CD4-positive, alpha-beta memory T cell (primary cell): ENCODE results near the gene CTPS1. TPM values are rescaled to one million over a fixed set of nuclear protein-coding genes. Genes with fewer than 3 reads are reported as not detected.

Source experiments
- CTCF ChIA-PET: fragments of 350-600 bp; sonication (Branson Sonifier 250); formaldehyde crosslinking; loops from one replicate; lab custom pipeline; 2021; ENCODE audit warnings: inconsistent platforms; ENCODE audit not compliant: partially characterized antibody; lab: Charles Lee
- POLR2A ChIA-PET: fragments of 350-600 bp; sonication (Branson Sonifier 250); formaldehyde crosslinking; loops from one replicate; lab custom pipeline; 2021; ENCODE audit not compliant: partially characterized antibody; lab: Charles Lee
- DNase-seq, 5 donors: peaks; one replicate each; pipeline versions ENCODE4 v3.0.0 to v3.0.0-alpha.2; 2020 to 2022; ENCODE audit warnings: mixed read lengths in 1 of 5
- H3K27ac ChIP-seq: one replicate; pipeline ENCODE4 v1.7.0; 2013; ENCODE audit warnings: low read depth, low read length
- H3K27me3 ChIP-seq: 2 replicates; pipeline ENCODE4 v1.7.0; 2013; ENCODE audit warnings: mild to moderate bottlenecking, low read length, moderate library complexity; ENCODE audit not compliant: insufficient read depth
- H3K36me3 ChIP-seq: 2 replicates; pipeline ENCODE4 v1.7.0; 2013; ENCODE audit warnings: mild to moderate bottlenecking, low read length, moderate library complexity; ENCODE audit not compliant: insufficient read depth
- H3K4me1 ChIP-seq: 2 replicates; pipeline ENCODE4 v1.7.0; 2013; ENCODE audit warnings: mild to moderate bottlenecking, low read length, moderate library complexity; ENCODE audit not compliant: insufficient read depth
- H3K4me3 ChIP-seq, 2 donors: one replicate each; pipeline ENCODE4 v1.7.0; 2013; ENCODE audit warnings: low read length in 2 of 2, mild to moderate bottlenecking in 1 of 2
- H3K9me3 ChIP-seq, 2 donors: one replicate each; pipeline ENCODE4 v1.7.0; 2013; ENCODE audit warnings: low read length in 2 of 2, control low read depth in 1 of 2; ENCODE audit not compliant: control insufficient read depth in 1 of 2
- H3K27ac Mint-ChIP-seq, 7 donors: one replicate each; pipeline ENCODE4 v1.8.0; 2020 to 2021; ENCODE audit warnings: mixed read lengths in 7 of 7, mild to moderate bottlenecking in 6 of 7, inconsistent platforms in 3 of 7, moderate library complexity in 3 of 7
- H3K27me3 Mint-ChIP-seq, 2 donors: one replicate each; pipeline ENCODE4 v1.8.0; 2020 to 2021; ENCODE audit warnings: mixed read lengths in 2 of 2
- H3K36me3 Mint-ChIP-seq, 2 donors: one replicate each; pipeline ENCODE4 v1.8.0; 2020 to 2021; ENCODE audit warnings: mixed read lengths in 2 of 2, inconsistent platforms in 1 of 2, mild to moderate bottlenecking in 1 of 2
- H3K4me1 Mint-ChIP-seq, 4 donors: one replicate each; pipeline ENCODE4 v1.8.0; 2020 to 2021; ENCODE audit warnings: mixed read lengths in 4 of 4, mild to moderate bottlenecking in 1 of 4
- H3K4me3 Mint-ChIP-seq, 8 donors: one replicate each; pipeline ENCODE4 v1.8.0; 2020 to 2021; ENCODE audit warnings: mixed read lengths in 8 of 8, mild to moderate bottlenecking in 7 of 8, moderate library complexity in 6 of 8, inconsistent platforms in 3 of 8
- H3K9me3 Mint-ChIP-seq, 8 donors: one replicate each; pipeline ENCODE4 v1.8.0; 2020 to 2021; ENCODE audit warnings: mixed read lengths in 8 of 8, mild to moderate bottlenecking in 5 of 8, inconsistent platforms in 3 of 8, moderate library complexity in 1 of 8
- intact Hi-C: fragments of 100-400 bp; cut with micrococcal nuclease; formaldehyde crosslinking; loops from one replicate; pipeline ENCODE4 v1.15.1; 2023
- polyA plus RNA-seq, 2 donors: library from polyadenylated mRNA; unstranded; fragments of 300-500 nt; fragmentation: Illumina TruSeq; gene quantifications; one replicate each; pipeline ENCODE4 v1.2.3, GENCODE V29; 2021
- total RNA-seq, 2 experiments: library from RNA; stranded (reverse); gene quantifications; one replicate each; pipeline ENCODE4 v1.2.3, GENCODE V29; 2021

The CTPS1 gene
- total and polyA plus RNA-seq, 4 experiments from 2014 or later = 11.6 to 19.7 (median 16.4) TPM

- Histone ChIP-seq H3K27ac (no peak overlapping the region), H3K4me3 (no peak overlapping the region), H3K9me3 (no peaks in the 10 kb centered on the region), H3K36me3 (peaks cover 38% of the 10 kb centered on the region), H3K27me3 (no peaks in the 10 kb centered on the region), H3K4me1 (no peaks in the 10 kb centered on the region)
- Mint-ChIP-seq H3K36me3 (peaks cover 42 to 54% of the 10 kb centered on the region in 2 donors), H3K4me3 (no peak overlapping the region), H3K4me1 (peaks cover 0 to 10% (median 5%) of the 10 kb centered on the region in 4 donors), H3K9me3 (peaks cover 0 to 1% (median 0%) of the 10 kb centered on the region in 8 donors), H3K27ac (peak overlapping the region in 4 of 7 donors; percentile 4 to 50 (median 34)), H3K27me3 (no peaks in the 10 kb centered on the region)
- POLR2A ChIA-PET = no interaction called here
- no peak for DNase-seq
- intact Hi-C loops = no loop called here
- CTCF ChIA-PET = interaction anchor here (1.4 kb wide), 1 partner anchor 10 kb away, joined by 4 read pairs; no protein-coding TSS in a partner anchor
These were observed 34.3 kb downstream of the CTPS1 start for GRCh38 chr1:41013796-41014195.

DNA sequence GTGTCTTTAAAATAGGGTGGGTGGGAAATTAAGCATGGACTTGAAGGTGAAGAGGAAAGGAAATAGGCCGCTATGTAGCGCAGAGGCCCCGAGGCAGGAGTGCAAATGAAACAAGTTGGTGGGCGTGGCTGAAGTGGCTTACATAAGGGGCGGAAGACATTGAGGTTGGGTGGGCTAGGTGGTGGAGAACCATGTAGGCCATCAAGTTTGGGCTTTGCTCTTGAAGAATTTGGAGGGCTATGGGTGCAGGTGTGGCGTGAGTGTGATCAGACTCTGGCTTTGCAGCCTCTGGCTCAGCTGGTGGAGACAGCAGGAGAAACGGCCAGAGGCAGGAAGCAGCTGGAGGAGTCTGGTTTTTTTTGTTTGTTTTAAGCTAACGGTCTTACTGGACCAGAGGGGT is 35.4 kb downstream of the CTPS1 start:
- Mint-ChIP-seq H3K27me3 (no peaks in the 10 kb centered on the region), H3K4me3 (no peak overlapping the region), H3K4me1 (peaks cover 0 to 10% (median 5%) of the 10 kb centered on the region in 4 donors), H3K27ac (peak overlapping the region; percentile 8 to 50 (median 23)), H3K9me3 (peaks cover 0 to 1% (median 0%) of the 10 kb centered on the region in 8 donors), H3K36me3 (peaks cover 38 to 49% of the 10 kb centered on the region in 2 donors)
- Histone ChIP-seq H3K36me3 (peaks cover 28% of the 10 kb centered on the region), H3K27me3 (no peaks in the 10 kb centered on the region), H3K4me1 (no peaks in the 10 kb centered on the region), H3K9me3 (no peaks in the 10 kb centered on the region), H3K27ac (no peak overlapping the region), H3K4me3 (no peak overlapping the region)
- ChIA-PET POLR2A (no interaction called here), CTCF (no interaction called here)
- DNase-seq = no peak
- intact Hi-C loops = no loop called here

GRCh38 chr1:41015281-41015896 is 35.9 kb downstream of the CTPS1 start:
- H3K4me3 ChIP-seq = no peak overlapping the region
- intact Hi-C loops = no loop called here
- peaks cover 0 to 10% (median 5%) of the 10 kb centered on the region in 4 donors for H3K4me1 Mint-ChIP-seq
- POLR2A ChIA-PET = no interaction called here
- H3K36me3 ChIP-seq = peaks cover 22% of the 10 kb centered on the region
- H3K27ac Mint-ChIP-seq = peak overlapping the region in 3 of 7 donors; percentile 18 to 70 (median 23)
- H3K4me3 Mint-ChIP-seq = no peak overlapping the region
- no peaks in the 10 kb centered on the region for H3K27me3 ChIP-seq
- no peaks in the 10 kb centered on the region for H3K27me3 Mint-ChIP-seq
- no peaks in the 10 kb centered on the region for H3K4me1 ChIP-seq
- CTCF ChIA-PET = interaction anchor here (0.6 kb wide), 1 partner anchor 76 kb away, joined by 4 read pairs; no protein-coding TSS in a partner anchor
- peaks cover 32 to 44% of the 10 kb centered on the region in 2 donors for H3K36me3 Mint-ChIP-seq
- peaks cover 0 to 1% (median 0%) of the 10 kb centered on the region in 8 donors for H3K9me3 Mint-ChIP-seq
- H3K9me3 ChIP-seq = no peaks in the 10 kb centered on the region
- DNase-seq = no peak
- no peak overlapping the region for H3K27ac ChIP-seq

DNA sequence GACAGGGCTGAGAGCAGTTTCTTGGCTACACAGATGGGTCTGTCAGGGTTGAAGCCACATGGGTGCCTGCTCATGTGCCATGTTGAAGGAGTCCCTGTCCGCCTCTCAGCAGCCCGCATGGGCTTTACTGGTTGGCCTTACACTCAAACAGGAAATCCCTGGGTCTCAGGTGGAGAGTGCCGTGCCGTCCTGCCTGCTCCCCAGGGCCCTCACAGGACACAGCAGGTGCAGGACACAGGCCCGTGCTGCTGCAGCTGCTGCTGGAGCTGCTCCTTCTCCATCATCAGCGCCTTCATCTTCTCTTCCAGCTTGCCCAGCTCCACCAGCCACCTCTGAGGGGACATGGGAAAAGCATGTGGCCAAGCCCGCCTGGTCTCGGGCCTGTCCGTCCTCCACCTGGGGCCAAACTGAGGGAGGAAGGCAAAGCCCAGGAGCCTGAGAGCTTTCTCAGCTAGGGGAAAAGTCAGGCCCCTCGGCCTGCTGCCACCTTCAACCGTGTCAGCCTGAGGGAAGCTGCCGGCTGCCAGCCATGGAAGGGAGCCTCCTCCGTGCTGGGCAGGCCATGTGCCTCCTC is 36.5 kb downstream of the CTPS1 start:
- H3K36me3 Mint-ChIP-seq = peaks cover 26 to 39% of the 10 kb centered on the region in 2 donors

DNA sequence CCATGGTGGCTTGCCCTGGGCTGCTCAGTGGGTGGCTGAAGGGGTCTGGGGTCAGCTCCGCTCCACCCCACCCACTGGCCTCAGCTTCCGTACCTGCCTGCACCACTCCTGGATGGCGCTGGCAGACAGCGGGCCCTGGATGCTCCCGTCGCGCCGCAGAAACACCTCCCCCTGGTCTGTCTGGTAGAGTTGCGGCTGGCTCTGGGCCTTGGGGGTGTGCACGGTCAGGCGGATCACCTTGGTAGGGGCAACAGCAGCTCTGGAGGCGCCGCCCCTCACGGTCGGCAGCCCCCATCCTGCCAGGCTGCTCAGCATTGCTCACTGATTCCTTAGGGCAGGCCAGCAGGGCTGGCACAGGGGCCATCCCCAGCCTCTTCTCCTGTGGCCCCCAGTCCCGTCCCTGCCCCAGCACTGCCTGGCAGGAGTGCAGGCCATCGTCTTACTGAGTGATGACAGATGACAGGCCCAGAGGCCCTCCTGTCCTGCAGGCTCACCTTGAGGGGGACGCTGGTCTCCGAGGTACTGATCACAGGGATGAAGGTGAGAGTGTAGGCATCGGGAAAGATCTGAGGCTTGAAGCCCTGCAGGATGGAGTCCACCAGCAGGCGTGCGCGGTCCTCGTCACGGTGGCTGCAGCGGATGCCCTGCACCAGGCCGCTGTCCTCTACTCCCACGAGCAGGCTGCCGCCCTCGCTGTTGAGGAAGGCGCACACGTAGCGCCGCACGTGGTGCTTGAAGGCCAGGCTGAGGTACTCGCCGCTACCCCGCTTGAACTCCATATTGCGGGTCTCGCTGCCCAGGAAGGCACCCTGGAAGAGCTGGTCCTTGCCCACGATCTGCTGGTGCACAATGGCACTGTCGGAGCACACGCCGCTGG is 37.9 kb downstream of the CTPS1 start:
- H3K27ac Mint-ChIP-seq = peak overlapping the region in 1 of 7 donors; percentile 32
- CTCF ChIA-PET = interaction anchor here (0.9 to 1.1 kb wide), 2 partner anchors 14 to 65 kb away, joined by 3 read pairs; no protein-coding TSS in a partner anchor

More for the DNA sequence above, 36.5 kb downstream of the CTPS1 start:
- POLR2A ChIA-PET = no interaction called here
- Histone ChIP-seq H3K36me3 (peaks cover 17% of the 10 kb centered on the region), H3K4me3 (no peak overlapping the region), H3K4me1 (no peaks in the 10 kb centered on the region), H3K27me3 (no peaks in the 10 kb centered on the region), H3K9me3 (no peaks in the 10 kb centered on the region), H3K27ac (no peak overlapping the region)
- DNase-seq = no peak
- Mint-ChIP-seq H3K27ac (peak overlapping the region in 2 of 7 donors; percentile 70 to 80), H3K27me3 (no peaks in the 10 kb centered on the region), H3K4me1 (peaks cover 0 to 10% (median 5%) of the 10 kb centered on the region in 4 donors), H3K4me3 (no peak overlapping the region), H3K9me3 (peaks cover 0 to 1% (median 0%) of the 10 kb centered on the region in 8 donors)
- CTCF ChIA-PET = interaction anchor here (0.6 to 1.1 kb wide), 3 partner anchors 12 to 76 kb away, joined by 3 to 4 read pairs (median 3); no protein-coding TSS in a partner anchor
- intact Hi-C loops = no loop called here

GRCh38 chr1:41018018-41018410 is 38.5 kb downstream of the CTPS1 start:
- no peak overlapping the region for H3K27ac ChIP-seq
- CTCF ChIA-PET = no interaction called here
- H3K36me3 ChIP-seq = peaks cover 7% of the 10 kb centered on the region
- H3K9me3 Mint-ChIP-seq = peaks cover 0 to 1% (median 0%) of the 10 kb centered on the region in 8 donors
- H3K27ac Mint-ChIP-seq = no peak overlapping the region
- no peaks in the 10 kb centered on the region for H3K27me3 ChIP-seq
- peaks cover 10 to 22% of the 10 kb centered on the region in 2 donors for H3K36me3 Mint-ChIP-seq
- no peaks in the 10 kb centered on the region for H3K27me3 Mint-ChIP-seq
- POLR2A ChIA-PET = no interaction called here
- no peak overlapping the region for H3K4me3 ChIP-seq
- H3K4me1 Mint-ChIP-seq = peaks cover 5 to 18% (median 10%) of the 10 kb centered on the region in 4 donors
- no peak overlapping the region for H3K4me3 Mint-ChIP-seq
- no peak for DNase-seq
- H3K9me3 ChIP-seq = no peaks in the 10 kb centered on the region
- intact Hi-C loops = no loop called here
- H3K4me1 ChIP-seq = peaks cover 4% of the 10 kb centered on the region

More for the DNA sequence above, 37.9 kb downstream of the CTPS1 start:
- H3K36me3 ChIP-seq = peaks cover 7% of the 10 kb centered on the region
- no peaks in the 10 kb centered on the region for H3K27me3 Mint-ChIP-seq
- H3K36me3 Mint-ChIP-seq = peaks cover 14 to 26% of the 10 kb centered on the region in 2 donors
- no peak overlapping the region for H3K4me3 ChIP-seq
- peaks cover 0 to 1% (median 0%) of the 10 kb centered on the region in 8 donors for H3K9me3 Mint-ChIP-seq
- DNase-seq = no peak
- intact Hi-C loops = no loop called here
- peaks cover 4% of the 10 kb centered on the region for H3K4me1 ChIP-seq
- H3K9me3 ChIP-seq = no peaks in the 10 kb centered on the region
- no peak overlapping the region for H3K27ac ChIP-seq
- POLR2A ChIA-PET = interaction anchor here (0.8 kb wide), 1 partner anchor 14 kb away, joined by 3 read pairs; no protein-coding TSS in a partner anchor
- no peak overlapping the region for H3K4me3 Mint-ChIP-seq
- peaks cover 5 to 18% (median 10%) of the 10 kb centered on the region in 4 donors for H3K4me1 Mint-ChIP-seq
- no peaks in the 10 kb centered on the region for H3K27me3 ChIP-seq
